GF-D8 (cell line): ENCODE data around the gene PTPN13.

Source experiments
- DNase-seq: peaks from one replicate; lab custom pipeline; 2025; lab: John Stamatoyannopoulos, UW

The PTPN13 gene

DNA sequence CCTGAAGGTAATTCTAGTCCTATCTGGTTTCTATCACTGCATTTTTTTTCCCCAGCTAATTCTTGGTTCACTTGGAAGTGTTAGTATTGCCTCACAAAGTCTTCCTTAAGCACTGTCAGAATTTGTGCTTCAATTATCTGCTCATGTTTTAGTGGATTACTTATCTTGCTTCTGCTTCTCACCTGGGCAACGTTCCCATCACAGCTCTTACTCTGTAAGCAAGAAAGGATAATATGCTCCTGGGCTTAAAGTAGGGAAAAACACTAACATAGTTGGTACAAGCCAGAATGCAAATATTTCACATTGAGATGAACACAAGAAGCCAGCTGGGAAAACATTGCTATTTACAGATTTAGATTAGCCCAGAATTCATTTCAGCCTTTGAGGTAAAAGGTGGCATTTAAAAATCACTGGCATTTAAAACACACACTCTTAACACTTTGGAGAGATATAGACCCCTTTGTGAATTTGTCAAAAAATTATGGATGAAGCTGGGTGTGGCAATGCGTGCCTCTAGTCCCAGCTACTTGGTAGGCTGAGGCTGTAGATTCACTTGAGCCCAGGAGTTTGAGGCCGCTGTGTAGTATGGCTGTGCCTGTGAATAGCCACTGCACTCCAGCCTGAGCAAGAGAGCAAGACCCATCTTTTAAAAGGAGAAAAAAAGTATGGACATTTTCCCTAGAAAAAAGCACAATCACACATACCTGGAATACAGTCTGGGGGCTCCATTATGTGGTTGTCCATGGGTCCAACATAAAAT lies 6.6 kb upstream of the PTPN13 start:
- DNase-seq = no peak

DNA sequence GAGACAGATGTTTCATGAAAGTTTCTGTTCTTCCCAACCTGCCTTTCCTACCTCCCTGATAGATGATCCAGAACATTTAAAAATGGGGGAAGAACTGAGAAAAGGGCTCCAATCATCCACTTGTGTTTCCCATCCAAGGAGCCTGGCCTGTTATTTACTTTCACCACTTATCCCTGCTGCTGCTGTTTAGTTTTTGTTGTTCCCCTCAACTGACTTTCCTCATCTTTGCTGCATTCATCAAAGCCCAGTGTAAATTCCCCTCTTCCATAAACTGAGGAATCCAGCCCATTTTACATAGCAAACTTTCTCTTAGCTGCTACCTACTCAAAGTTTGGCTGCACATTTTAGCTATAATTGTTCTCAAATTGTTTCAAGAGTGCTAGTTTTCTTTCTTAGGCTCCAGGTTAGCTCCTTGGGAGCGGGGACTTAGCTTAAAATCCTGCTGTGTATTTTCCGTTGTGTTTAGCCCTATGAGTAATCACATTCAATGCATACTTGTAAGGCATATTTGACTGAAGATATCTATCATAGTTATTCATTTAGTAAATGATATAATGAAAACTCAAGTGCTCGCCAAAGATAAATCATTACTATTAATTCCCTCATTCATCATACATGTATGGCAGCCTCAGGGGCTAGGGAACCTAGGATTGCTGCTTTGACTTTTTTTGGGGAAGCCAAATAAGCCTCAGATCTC lies 1.4 kb upstream of the PTPN13 start:
- no peak for DNase-seq

DNA sequence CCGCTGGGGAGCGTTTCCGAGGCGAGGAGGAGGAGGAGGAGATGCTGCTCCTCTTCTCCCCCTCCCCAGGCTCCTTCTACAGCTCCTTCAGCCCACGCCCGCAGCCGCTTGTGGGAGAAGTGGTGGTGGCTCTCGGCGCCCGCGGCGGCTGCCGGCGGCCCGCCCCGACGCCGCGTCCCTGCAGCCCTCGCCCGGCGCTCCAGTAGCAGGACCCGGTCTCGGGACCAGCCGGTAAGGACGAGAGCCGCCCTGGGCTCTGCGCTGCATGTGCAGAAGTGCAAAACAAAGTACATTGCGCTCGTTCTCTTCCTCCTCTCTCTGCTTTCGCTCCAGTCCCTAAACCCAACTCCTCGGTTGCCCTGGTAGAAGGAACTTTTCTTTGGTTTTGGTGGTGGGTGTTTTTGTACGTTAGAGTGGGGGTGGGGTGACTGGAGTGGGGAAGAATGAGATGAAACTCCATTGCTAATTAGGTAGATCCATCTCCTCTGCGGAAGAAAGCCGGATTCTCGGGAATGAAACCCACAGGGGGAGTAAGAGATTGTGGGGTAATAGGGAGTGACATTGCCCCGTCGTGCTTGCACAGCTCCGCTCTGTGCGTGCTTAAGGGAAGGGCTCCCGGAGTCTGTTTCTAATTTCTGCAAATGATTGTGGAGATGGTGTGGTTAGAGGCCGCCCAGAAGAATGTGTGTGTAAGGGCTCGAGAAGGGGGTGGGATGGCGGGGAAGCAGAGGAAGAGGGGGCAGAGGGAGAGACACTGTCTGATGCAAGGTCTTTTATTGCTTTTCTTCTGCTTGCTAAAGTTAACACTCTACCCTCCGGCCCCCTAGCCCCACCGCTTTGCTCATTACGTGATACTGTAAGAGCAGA lies 677 bp downstream of the PTPN13 start:
- peak; percentile 71 for DNase-seq

DNA sequence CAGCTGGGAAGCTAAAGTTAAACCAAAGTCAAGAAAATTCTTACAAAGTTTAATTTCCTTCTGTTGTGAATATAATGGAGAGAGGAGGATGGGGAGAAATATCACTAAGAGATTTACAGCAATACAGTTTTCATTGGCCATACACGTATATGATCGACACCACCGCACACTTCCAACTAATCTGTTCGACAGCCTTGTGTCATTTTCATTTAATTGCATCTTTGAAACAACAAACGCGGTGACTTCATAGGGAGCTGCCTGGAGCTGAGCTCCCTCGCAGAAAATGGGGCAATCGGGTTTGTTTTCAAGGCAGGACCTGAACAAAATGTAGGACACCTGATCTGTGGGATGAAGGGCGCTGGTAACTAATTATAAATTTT lies 1.3 kb downstream of the PTPN13 start:
- no peak for DNase-seq

DNA sequence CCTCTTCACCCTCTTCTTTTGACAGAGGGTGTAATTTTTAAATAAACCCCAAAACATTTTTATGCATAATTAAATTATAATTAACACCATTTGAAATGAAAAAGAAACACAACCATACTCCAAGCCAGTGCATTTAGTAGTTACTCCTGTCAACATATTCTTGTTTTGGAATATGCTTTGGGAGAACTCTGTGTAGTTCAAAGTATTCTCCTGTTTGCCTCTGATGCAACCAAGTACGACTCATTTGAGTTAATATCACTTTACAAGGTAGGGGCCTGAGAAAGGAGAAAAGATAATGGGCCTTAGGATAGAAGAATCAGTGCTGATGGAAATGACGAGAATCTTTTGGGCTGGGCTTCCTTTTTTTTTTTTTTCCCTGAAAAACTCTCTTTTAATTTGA lies 2.7 kb downstream of the PTPN13 start:
- DNase-seq = no peak

DNA sequence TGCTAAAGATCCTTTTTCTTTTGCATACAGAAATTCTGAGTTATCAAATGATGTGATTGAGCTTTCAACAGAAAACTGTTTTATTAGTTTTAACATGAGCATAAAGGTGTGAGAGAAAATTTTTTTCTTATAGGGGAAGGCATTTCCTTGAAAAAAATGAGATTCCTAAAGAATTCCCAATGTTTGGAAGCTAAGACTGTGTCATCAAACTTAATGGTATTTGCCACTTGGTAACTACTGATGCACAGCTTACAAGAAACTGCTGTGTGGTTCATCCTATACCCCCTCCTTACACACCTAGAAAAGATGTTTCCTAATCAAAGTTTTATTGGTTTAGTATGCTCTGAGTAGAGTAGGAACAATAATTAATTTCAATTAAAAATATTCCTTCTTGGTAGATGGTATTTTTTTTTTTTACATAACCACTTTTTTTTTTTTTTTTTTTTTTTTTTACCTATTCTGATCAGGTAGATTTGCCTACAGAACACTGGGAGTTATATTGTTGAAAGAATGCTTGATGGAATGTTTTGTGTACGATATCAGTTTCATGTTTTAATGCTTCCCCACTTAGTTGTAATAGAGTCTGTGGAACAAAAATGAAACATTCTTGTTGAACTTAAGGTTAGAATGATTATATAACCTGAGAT lies 6.0 kb downstream of the PTPN13 start:
- DNase-seq = no peak

DNA sequence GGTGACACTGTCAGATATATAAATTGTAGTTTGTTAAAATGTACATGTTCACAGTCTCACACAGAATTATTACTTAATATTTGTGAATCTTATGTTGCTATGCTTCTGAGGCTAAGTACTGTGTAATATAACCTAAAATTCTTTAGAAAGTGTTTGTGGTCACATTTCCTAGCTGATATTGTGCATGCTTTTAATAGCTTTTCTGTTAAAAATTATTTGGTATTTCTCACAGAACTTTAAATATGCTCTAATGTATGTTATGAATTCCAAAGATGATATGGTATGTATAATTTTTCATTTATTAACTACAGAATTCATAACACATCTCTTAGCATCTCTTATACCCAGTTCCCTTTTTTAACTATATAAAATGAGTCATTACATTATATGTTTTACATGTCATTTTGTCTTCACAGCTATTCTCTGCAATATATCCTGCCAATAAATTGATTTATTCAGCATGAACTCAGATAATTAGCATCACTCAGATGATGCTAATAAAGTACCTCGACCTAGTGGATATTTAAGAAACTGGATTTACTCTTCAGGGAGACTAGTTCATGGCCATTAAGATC lies 9.3 kb downstream of the PTPN13 start:
- no peak for DNase-seq

DNA sequence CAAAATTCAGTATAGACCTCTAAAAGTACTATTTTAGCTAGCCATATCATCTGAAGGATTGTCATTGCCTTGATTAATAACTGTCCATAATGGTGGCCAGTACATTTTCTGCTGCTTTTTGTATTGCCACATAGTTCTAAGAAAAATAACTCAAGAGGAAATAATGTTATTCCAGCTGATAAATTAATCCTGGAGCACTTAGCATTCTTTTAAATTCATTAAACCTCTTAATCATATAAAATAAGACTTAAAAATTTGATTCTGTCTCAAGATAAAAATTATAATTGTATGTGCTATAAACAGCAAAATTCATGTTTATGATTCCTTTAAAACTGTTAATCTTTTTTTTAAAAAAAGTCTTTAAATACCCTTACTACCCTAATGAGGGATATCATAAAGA lies 12.7 kb downstream of the PTPN13 start:
- DNase-seq = no peak

DNA sequence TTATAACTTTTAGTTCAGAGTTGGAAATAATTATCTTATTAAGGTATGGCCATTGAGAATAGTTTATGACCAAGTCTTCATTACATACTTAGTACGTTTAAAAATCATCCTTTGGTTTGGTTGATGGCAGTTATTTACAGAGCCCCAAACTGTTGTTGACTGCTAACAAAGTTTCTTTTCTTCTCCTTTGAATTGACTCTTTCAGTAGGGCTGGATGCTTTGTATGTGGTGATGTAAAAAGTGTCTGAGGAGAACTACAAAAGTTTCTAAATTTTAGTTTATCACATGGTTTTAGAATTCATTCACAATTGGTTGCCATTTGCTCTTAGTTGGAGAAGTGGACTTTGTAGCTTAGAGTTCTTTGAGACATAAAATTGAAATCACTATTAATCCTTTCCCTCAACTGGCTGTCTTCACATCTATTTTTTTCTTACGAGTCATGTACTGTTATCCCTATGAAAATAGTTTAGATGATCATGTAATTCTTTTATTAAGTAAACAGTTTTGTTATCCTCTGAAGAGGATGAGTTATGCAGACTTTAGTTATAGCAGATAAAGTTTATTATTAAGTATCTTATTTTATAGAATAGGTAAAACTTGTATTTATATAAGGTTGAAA lies 14.8 kb downstream of the PTPN13 start:
- DNase-seq = no peak

DNA sequence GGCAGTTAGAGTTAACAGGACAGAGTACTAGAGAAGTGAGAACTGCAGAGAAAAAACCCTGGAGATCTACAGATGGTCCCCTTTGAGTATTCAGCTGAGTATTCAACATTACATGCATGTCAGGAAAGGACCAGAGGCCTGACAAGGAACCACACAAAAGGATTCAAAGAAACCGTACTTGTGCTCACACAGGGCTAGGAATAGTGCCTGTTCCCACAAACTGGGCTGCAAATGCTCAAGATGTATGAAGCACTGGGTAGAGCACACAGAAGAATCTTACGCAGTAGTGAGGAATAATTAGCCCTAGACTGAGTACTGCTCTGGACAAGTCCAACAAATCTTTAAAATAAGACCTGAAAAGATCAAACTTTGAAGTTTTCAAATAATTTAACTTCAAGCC lies 17.6 kb downstream of the PTPN13 start:
- DNase-seq = no peak

DNA sequence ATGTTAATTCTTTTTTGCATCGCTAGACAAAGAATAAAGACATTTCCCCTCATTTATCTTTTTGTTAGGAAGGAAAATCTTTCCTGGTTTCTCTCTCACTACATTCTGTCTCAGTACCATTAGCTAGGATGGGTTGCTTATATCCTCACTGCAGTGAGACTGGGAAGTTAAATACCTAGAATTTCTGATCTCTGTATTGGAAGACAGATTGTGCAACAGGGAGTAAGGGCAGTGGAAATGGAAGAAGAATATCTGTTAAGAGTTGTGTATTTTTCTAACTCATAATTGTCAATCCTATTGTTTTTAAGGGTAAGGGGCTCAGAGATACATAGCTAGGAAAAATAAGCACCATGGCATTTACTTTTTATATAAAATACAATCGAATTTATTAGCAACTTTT lies 19.6 kb downstream of the PTPN13 start:
- DNase-seq = no peak

DNA sequence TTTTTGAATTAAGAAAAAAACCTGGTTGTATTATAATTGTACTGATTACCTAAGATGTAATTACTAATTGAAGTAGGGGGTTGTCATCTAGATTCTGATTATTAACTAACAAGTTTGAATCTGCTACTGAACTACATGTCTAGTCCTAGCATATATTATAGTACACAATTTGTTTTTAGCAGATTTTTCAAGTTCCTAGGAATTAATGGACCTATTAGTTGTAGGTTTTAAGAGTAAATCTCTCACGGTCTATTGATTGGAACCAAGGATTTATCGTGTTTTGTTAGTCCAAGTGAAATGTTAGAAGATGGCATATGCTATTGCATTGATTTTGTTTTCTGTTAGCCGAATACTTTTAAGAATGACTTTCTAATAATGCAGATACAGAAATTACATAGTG lies 20.8 kb downstream of the PTPN13 start:
- no peak for DNase-seq

DNA sequence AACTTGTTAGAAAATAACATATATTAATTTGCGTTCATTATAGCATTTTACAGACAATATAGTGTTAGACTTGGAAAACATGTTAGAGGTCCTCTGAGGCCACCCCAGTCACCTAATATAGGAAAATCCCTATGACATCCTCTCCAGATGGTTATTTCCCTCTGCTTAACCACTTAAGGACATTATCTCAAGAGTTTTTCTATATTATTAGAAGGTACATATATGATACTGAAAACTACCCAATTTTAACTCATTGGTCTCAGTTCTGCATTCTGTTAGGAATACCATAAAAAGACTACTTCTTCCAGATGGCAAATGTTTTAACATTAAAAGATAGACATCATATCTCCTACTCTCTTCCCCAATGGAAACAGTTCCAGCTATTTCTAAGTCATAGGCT lies 21.4 kb downstream of the PTPN13 start:
- no peak for DNase-seq

DNA sequence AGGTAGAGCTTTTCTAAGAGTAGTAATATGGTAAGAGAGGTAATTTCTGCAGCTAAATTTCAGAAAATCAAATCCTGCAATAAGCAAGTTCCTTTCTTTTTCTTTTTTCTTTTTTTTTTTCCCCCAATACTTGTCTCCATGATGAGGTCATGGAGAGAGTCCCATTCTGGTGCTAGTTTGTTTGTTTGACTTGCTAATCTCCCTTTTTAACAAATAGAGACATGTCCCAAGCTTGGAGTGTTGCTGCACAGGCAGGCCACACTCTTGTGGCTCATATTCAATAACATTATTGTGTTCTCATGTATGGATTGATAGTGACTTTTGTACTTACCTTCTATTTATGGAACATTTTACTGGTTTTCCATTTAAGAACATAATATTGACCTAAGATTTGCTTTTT lies 25.5 kb downstream of the PTPN13 start:
- DNase-seq = no peak

DNA sequence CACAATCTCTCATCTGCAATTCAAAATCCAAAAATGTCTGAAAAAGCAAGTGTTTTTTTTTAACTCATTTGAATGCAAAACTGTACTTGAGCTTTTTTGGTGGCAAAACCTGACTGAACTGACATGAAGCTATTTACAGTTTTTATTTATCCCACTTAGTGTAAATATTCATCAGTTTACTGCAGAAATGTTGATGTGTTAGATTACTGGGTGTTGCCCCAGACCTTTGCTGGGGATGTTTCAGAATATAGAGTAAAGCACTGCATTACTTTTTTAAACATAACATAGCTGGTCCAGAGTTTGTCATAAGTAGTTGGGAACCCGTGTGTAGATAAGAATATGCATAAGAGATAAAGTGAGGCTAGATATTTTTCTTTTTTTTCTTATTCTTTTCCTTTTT lies 27.3 kb downstream of the PTPN13 start:
- no peak for DNase-seq

DNA sequence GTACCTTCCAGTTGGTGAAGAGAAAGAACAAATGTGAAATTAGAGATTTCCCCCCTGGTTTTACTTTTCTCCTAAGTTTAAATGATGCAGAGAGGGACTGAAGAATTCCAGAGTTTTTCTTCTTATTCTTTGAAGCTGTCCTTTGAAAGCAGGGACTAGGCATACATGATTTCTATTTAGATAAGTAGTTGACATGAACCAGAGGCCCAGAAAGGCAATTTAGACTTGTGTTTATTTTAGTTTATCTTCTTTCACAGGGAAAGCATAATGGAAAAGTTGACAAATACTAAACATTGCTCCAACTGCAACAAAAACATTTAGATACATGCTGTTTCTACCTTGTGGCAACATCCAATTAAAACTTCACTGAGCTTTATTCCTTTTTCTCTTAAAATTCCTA lies 32.0 kb downstream of the PTPN13 start:
- DNase-seq = no peak

DNA sequence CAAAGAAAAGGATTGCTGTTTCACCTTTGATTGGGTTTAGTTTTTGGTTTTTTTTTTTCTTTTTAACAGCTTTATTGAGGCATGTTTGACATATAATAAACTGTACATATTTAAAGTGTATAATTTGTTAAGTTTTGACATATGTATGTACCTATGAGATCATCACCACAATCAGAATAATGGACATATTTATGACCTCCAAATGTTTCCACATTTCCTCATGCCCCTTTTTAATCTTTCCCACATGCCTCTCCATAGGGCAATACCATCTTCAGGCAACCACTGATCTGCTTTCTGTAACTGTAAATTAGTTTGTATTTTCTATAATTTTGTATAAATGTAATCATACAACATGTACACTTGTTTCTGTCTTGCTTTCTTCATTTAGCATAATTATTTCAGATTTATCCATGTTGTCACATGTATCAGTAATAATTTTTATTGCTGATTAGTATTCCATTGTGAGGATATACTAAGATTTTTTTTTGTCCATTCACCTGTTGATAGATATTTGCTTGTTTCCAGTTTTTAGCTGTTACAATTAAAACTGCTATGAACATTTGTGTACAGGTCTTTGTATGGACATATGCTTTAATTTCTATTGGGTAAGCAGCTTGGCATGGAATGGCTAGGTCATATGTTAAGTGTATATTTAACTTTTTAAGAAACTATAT lies 33.5 kb downstream of the PTPN13 start:
- DNase-seq = no peak

DNA sequence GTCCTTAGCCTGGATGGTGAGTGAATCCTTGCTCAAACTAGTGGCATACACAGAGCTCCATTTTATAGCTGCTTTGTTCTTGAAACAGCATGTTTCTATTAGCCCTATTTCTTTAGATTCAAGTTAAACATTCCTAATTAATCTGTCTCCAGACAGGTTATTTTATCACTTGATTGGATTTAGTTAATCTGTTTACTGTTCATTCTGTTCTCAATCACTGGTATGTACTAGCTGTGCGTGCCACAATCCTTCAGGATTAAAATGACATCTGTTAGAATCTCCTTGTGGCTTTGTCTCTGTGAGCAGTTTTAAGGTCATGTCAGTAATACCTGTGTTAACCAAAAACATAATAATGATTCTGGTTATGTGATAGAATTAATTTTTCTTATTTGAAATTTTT lies 36.5 kb downstream of the PTPN13 start:
- no peak for DNase-seq

DNA sequence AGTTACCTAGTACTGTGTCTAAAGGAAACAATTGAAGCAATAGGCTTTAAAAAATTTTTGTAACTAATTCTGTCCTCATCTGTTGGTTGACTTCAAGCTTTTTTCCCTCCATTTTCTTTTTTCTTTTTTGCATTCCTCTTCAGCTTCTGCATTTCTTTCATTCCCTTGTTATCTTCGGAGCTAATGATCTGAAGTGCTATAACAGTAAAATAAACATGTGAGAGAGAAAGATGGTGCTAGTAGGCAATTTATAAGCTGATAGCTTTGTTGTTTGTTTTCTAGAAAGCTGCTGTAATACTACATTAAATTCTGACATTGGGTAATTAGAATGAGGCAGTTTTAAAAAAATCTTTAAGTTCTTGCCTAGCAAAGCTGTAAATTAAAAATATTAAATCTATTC lies 37.1 kb downstream of the PTPN13 start:
- no peak for DNase-seq

DNA sequence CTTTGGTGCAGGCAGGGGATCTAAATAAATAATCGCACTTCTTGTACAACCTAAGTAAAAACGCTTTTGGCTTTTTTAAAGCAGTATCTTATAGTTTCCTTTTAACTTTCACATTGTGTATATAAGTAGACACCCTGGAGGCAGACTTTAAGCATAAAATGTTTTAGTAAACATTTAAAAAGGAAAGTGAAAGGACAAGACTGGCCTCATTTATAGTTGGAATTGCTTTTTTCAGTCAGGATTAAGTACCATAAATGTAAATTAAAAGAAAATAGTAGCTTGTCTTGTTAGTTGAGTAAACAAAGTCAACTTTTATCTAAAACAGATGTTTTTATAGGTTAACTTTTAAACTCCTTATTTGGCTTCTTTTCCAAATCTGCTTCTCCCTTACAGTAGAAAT lies 39.7 kb downstream of the PTPN13 start:
- DNase-seq = no peak

DNA sequence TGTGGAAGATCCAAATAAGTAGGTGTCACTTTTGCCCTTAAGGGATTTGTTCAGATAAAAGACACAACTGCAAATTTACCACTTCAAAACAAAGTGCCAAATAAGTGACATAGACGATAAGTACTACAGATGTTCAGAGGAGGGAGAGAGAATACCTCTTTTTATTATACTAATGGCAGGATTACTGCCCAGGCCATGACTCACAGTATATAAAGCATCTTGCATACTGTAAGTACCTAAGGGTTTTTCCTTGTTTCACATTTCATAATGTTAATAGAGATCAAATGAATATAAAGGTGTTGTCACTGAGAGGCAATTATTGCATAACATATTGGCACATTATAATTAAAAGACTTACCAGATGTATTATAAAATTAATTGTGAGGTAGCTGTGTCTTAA lies 46.4 kb downstream of the PTPN13 start:
- no peak for DNase-seq
